GM19438 (cell line): Measurements from ENCODE around the gene KCNC1.

Experiments used
- ATAC-seq: cut with Tn5 transposase; IDR thresholded peaks from one replicate; pipeline ENCODE4 v1.9.1; 2021; ENCODE audit warnings: low read depth; ENCODE audit not compliant: unreplicated experiment

KCNC1 gene

DNA sequence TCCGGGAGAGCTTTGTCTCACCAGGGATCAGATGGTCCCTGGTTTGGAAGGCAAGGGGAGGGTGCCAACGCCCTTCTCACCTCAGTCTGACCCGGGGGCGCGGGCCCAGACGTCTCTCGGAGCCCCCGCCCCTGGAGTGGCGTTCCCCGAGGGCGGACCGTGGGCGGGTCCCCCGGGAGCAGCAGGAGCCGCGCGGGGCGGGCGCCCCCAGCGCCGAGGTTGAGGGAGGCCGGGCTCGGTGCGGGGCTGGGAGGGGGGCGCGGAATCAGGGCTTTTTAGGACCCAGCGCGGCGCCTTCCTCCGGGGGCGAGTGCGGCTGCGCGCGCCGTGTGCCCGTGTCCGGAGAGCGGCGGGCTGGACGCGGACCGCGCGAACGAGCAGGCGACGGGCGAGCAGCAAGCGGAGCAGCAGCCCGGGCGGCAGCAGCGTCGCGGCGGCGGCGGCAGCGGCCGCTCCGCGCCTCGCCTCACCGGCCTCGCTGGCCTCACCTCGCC is at the start of gene KCNC1:
KCNC1 (plus strand) TSS at position 364 of the 494 bp plus-strand sequence. CDS start 1,222 bp downstream, outside the sequence.
- ATAC-seq = no peak

GRCh38 chr11:17686231-17686980 is 48.2 kb upstream of the KCNC1 start:
- ATAC-seq = no peak

- ATAC-seq = no peak
Measured at GRCh38 chr11:17687946-17688670, 46.5 kb upstream of the KCNC1 start.

- no peak for ATAC-seq
Measured at GRCh38 chr11:17691550-17691949, 43.0 kb upstream of the KCNC1 start.

- no peak for ATAC-seq
Measured at GRCh38 chr11:17691976-17692375, 42.6 kb upstream of the KCNC1 start.

- ATAC-seq = no peak
Measured at GRCh38 chr11:17692931-17693330, 41.6 kb upstream of the KCNC1 start.

DNA sequence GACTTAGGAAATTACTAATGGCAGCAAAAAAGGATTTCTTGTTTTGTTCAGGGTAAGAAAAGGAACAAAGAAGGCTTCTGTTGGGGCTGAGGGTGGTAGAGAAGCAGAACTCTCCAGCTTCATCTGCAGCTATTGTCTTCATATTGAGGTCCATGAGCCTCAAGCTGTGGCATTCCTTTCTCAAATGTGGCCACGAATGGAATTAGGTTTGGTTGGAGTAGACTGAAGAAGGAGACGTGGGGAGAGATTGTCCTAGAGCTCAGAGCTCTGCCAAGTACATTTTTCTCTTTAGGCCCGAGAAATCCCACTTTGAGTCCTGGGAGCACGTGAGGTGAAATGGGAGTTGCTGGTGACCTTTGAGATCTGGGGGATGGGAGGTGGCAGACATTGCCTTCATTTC is 41.0 kb upstream of the KCNC1 start:
- ATAC-seq = no peak

DNA sequence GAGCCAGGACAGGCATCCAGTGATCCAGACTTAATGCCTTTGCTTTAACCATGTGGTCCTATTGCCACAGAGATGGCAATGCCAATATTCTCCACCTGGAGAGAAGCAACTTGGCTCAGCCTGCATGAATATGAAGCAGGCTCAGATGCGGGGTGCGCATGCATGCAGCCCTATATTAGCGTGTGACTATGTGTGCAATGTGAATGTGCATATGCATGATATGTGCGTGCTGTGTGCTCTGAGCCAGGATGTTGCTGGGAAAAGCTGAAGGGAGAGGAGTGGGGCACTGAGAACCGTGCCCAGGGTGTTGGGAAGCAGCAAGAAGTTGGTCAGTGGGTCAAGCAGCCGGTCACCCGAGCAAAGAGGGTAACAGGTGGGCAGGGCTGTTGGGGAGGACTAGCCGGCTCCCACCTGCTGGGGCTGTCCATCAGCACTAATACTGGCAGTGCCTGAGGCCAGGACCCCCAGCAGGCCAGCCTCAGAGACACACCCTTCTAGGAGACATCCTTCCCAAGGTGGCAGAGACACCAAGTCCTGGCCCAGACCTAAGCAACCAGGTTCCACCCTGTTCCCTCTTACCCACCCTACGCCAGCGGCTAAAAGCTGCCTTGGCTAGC is 40.0 kb upstream of the KCNC1 start:
- no peak for ATAC-seq

- ATAC-seq = no peak
Measured at GRCh38 chr11:17695454-17696441, 38.8 kb upstream of the KCNC1 start.

DNA sequence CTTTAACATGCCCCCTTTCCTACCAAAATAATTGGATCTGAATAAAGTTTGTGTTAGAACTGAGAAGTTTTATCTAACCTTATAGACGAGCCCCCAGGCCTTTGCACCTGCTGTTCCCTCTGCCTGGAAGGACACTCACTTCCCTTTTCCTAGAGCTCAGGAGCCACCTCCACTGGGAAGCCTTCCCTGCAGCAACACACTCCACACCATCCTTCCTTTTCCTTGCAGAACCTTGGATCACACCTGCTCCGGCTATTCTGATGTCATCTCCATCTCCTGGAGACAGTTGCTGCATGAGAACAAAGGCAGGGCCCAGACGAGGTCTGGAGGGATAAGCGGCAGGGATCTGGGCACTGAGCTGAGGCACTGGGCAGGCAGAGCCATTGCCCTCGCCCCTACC is 37.8 kb upstream of the KCNC1 start:
- no peak for ATAC-seq

DNA sequence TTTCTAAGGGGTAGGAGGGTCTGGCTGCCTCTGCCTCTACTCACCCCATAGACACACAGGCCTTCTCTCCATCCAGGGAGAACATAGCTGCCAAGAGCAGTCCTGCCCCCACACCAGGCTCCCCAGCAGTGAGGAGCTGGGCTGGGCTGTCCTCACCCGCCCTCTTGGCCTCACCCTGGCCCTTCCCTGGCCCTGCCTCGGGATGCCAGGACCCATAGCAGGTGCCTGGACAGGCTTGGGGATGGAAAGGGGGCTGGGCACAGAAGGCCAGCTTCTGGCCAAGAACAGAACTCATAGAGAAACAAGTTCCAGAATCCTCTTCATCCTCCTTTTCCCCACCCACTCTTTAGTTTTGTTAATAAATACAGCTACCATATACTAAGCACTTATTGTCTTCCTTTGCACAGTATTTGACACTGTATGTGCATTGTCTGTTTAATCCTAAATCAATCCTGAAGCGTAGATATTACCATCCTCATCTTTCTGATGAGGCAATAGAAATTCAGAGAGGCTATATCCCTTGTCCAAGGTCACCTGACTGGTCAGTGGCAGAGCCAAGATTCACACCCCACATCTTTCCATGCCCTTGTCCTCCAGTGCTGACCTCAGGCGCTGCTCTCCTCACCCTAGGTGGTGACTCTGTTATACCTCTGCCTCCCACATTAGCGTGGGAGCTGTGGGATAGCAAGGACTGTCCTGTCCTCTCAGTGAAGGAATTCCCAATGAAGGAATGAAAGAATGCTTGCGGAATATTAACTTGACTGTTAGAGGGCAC is 37.2 kb upstream of the KCNC1 start:
- ATAC-seq = no peak

DNA sequence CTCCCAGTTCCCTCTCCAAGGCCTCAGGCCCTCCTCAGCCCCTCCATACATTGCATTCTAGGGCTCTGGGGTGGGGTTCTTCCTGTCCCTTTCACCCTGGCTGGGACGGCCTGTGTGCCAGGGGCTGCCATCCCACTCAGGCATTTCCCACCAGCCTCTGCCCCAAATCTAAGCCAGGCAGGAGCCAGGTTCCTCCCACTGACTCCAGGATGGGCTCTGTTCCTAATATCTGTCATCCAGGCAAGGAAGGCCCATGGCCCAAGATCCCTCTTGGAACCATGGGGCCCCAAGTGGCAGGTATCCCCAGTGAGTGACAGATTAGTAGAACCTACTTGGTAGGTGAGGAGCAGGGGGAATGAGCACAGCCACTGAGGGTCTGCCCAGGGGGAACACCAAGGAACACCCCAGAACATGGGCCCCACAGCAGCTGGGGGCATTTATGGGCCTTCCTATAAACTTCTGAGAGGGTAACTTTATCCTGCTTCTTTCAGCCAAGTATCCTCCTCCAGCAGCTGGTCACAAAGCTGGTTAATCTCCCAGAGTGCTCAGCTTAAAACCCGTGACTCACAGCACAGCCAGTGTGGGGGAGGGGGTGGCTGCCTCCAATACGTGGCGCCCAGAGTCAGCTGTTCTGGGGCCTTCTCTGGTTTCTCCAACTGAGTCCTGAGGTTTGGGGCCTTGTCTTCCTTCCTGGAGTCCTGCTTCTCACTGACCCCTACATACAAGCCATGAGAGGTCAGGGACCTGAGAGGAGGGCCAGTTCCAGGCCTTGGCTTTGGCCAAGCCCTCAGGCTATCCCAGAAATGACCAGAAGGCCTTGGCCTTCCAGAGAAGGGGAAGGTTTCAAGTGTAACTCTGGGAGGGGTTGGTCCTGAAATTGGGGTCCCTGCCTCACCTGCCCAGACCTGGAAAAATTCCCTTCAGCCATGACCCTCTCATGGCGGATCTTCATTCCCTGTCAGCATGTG is 35.1 kb upstream of the KCNC1 start:
- no peak for ATAC-seq

GRCh38 chr11:17700991-17701390 is 33.6 kb upstream of the KCNC1 start:
- ATAC-seq = no peak

DNA sequence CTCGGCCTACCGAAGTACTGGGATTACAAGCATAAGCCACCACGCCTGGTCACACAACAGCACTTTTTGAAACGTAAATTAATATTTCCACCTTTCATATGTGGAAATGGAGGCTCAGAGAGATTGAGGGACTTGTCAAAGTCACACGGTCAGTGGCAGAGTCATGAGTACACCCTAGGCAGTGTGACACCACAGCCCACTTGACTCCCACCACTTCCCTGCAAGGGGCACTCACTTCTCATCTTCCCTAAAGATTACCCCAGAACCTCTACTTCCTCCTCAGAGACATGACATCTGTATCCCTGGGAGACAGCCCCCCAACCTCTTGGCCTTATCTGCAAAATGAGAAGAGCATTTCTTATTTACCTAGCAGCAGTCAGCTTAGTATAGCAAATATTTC is 31.7 kb upstream of the KCNC1 start:
- no peak for ATAC-seq

GRCh38 chr11:17703951-17704350 is 30.6 kb upstream of the KCNC1 start:
- no peak for ATAC-seq

DNA sequence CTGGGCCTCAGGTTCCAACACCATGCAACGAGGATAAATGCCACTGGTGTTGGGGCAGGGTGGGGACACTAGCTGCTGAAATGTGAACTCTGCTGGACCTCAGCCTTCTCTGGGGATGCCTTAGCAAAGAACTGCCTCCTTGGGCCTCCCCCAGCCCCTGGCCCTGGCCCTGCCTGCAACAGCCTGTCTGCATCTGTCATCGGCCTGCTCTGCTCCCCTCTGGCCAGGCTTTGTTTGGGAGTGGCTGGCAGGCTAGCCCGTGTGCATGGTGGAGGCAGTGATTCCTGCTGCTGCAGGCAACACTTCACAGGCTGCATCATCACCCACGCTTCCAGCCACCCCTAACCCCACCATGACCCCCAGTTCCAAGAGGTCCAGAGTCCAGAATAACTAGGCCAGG is 26.8 kb upstream of the KCNC1 start:
- no peak for ATAC-seq

DNA sequence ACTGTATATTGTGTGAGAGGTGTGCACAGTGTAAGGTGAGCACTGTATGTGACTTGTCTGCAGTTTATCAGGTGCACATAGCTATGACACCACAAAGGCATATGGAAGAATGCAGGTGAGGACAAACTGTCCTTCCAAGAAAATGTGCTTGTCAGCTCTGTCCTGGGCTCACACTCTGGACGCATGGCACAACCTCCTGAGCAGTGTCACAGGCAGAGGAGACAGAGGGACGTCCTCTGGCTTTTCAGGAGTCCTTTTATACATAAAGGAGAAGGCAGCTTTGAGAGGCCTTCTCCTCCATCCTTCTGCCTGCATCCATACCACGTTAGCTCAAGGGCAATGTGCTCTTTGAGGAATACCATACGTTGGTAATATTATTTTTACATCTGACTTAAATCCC is 22.7 kb upstream of the KCNC1 start:
- ATAC-seq = no peak

GRCh38 chr11:17713851-17714250 is 20.7 kb upstream of the KCNC1 start:
- no peak for ATAC-seq
